ENCODE measurements around the gene CHCHD2. TPM values are rescaled to one million over a fixed set of nuclear protein-coding genes. Genes with fewer than 3 reads are reported as not detected.
"Not testable (repeated sequence)": the region's sequence is repeated elsewhere in the genome, so short reads cannot be mapped to it uniquely, and the experiment has no call there.

The CHCHD2 gene
- total RNA-seq, 2 donors from 2014 or later, result 356 to 575 TPM

DNA sequence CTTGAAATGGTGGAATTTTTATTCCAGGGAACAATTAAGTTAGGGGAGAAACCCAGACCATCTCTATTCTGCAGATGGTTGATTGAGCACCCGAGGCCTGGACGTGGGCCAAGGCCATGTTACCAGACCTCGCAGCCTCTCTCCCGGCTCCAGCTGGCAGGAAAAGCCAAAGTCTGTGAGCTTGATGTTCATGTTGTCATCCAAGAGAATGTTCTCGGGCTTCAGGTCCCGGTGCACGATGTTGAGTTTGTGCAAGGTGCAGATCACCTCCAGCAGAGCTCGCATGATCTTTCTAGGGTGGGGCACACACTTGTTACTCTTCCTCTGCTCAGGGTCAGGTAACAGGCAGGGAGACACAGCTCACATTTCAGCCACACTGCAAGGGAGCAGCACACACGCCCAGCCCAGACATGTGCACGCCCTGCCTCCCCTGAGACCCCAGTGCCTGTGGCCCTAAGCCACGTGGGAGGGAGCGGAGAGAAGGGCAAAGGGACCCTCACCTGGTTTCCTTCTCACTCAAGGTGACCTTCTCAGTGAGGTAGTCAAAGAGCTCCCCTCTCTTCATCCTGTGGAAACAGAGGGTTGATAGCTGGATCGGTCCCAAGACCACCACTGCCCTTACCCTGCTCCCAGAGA is 23.0 kb downstream of the CHCHD2 start:
- Histone ChIP-seq H3K27ac (no peak overlapping the region), H3K4me1 (replicated peaks) (peaks cover 11% of the 10 kb centered on the region), H3K4me3 (no peak overlapping the region), H3K9me3 (no peaks in the 10 kb centered on the region), H3K36me3 (peaks cover 0 to 4% of the 10 kb centered on the region in 2 donors), H3K27me3 (replicated peaks; ENCODE audit: insufficient read depth) (no peaks in the 10 kb centered on the region)
- TF ChIP-seq, protein P1, sequence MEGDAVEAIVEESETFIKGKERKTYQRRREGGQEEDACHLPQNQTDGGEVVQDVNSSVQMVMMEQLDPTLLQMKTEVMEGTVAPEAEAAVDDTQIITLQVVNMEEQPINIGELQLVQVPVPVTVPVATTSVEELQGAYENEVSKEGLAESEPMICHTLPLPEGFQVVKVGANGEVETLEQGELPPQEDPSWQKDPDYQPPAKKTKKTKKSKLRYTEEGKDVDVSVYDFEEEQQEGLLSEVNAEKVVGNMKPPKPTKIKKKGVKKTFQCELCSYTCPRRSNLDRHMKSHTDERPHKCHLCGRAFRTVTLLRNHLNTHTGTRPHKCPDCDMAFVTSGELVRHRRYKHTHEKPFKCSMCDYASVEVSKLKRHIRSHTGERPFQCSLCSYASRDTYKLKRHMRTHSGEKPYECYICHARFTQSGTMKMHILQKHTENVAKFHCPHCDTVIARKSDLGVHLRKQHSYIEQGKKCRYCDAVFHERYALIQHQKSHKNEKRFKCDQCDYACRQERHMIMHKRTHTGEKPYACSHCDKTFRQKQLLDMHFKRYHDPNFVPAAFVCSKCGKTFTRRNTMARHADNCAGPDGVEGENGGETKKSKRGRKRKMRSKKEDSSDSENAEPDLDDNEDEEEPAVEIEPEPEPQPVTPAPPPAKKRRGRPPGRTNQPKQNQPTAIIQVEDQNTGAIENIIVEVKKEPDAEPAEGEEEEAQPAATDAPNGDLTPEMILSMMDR (IDR thresholded peaks at IDR 0.05), result no peak
- TF ChIP-seq POLR2AphosphoS5 (IDR thresholded peaks at IDR 0.05) (no peak), POLR2A (IDR thresholded peaks at IDR 0.05) (no peak)
- 56% methylated on average over 13 of the region's 13 CpGs for WGBS
- intact Hi-C loops (cut with DNase I), result no loop called here
- DNase-seq (ENCODE audit: low spot score), result no peak

DNA sequence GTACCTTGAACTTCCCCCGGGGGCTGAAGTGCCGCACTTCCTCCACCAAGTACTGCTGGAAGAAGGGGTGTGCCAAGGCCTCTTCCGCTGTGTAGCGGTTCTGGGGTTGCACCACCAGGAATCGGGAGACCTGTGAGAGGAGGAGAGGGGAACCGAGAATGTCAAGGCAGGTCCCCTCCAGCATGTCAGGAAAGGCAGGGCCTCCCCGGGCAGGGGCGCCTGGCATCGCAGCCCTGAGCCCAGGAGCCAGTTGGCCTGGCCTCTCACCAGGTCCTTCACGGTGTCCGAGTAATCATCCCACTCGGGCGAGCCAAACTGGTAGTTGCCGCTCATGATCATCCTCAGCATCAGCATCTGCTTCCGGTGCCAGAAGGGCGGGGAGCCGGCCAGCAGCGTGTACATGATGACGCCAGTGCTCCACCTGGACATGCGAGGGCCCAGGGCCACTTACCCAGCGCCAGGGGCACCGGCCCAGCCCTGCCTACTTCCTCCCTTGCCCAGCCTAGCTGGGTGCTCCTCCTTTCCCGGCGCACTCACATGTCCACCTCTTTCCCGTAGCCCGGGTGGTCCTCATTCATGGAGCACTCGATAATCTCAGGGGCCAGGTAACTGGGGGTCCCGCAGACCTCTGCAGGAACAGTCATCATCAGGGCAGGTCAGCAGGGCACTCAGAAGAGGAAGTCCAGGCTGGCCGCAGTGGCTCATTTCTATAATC is 24.5 kb downstream of the CHCHD2 start:
- intact Hi-C loops (cut with DNase I), result no loop called here
- Histone ChIP-seq H3K4me1 (replicated peaks) (peaks cover 11% of the 10 kb centered on the region), H3K4me3 (no peak overlapping the region), H3K27me3 (replicated peaks; ENCODE audit: insufficient read depth) (no peaks in the 10 kb centered on the region), H3K9me3 (no peaks in the 10 kb centered on the region), H3K27ac (no peak overlapping the region), H3K36me3 (peaks cover 0 to 4% of the 10 kb centered on the region in 2 donors)
- WGBS, result 92% methylated on average over 29 of the region's 29 CpGs
- TF ChIP-seq POLR2AphosphoS5 (IDR thresholded peaks at IDR 0.05) (no peak), POLR2A (IDR thresholded peaks at IDR 0.05) (no peak)
- TF ChIP-seq, protein P1 (IDR thresholded peaks at IDR 0.05), result no peak
- no peak for DNase-seq (ENCODE audit: low spot score)

DNA sequence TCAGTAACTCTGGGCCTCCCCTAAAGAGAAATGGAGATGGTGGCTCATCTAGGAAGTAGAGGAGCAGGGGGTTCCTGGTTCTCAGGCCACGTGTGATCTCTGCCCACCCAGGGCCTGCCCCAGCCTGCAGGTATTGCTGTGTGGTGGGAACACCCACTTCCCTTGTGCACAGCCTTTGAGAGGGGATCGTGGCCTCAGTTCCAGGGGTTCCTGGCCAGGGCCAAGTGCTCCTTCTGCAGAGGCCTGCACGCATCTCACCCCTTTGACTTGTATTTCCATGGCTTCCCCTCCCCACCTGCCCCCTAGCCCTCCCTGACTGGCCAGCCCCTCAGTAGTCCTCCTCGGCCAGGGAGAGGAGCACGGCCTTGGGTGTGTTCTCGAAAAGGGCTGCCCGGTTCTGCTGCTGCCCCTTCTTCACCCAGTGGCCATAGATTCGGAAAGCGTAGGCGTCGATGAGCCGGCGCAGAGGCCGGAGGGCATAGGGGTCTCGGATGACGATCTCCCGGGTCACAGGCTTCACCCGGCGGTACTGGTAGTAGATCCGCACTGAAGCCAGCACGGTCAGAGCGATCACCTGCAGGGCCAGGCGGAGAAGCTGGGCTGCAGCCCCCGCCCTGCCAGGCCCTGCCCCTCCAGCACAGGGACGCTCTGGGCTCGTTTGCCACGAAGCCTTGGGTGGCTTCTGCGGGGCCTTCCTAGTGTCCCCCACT is 25.4 kb downstream of the CHCHD2 start:
- not testable (repeated sequence) for H3K36me3 ChIP-seq
- H3K4me1 ChIP-seq (replicated peaks), result peaks cover 11% of the 10 kb centered on the region
- WGBS, result 93% methylated on average over 26 of the region's 28 CpGs

DNA sequence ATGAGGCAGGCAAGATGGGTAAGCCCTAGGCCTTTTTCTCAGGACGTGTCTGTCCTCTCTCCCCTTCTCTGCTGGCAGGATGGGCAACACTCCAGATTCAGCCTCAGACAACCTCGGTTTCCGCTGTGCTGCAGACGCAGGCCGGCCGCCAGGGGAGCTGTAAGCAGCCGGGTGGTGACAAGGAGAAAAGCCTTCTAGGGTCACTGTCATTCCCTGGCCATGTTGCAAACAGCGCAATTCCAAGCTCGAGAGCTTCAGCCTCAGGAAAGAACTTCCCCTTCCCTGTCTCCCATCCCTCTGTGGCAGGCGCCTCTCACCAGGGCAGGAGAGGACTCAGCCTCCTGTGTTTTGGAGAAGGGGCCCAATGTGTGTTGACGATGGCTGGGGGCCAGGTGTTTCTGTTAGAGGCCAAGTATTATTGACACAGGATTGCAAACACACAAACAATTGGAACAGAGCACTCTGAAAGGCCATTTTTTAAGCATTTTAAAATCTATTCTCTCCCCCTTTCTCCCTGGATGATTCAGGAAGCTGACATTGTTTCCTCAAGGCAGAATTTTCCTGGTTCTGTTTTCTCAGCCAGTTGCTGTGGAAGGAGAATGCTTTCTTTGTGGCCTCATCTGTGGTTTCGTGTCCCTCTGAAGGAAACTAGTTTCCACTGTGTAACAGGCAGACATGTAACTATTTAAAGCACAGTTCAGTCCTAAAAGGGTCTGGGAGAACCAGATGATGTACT is 26.7 kb downstream of the CHCHD2 start:
- H3K27me3 ChIP-seq (replicated peaks; ENCODE audit: insufficient read depth), result no peaks in the 10 kb centered on the region
- H3K36me3 ChIP-seq, result peaks cover 0 to 4% of the 10 kb centered on the region in 2 donors
- 18% methylated on average over 12 of the region's 12 CpGs for WGBS
- no peak overlapping the region for H3K4me3 ChIP-seq
- DNase-seq (ENCODE audit: low spot score), result peak; percentile 81
- peak; percentile 69 for TF ChIP-seq POLR2AphosphoS5 (IDR thresholded peaks at IDR 0.05)
- TF ChIP-seq, protein P1 (IDR thresholded peaks at IDR 0.05), result peak in 3 of 4 experiments; percentile 54 to 74 (median 65)
- no peak for TF ChIP-seq POLR2A (IDR thresholded peaks at IDR 0.05)
- H3K9me3 ChIP-seq, result no peaks in the 10 kb centered on the region
- intact Hi-C loops (cut with DNase I), result loop anchor here (10.0 kb wide), 2 partner anchors 195 to 435 kb away; partner anchors contain the start of gene ZNF713
- H3K27ac ChIP-seq, result peak overlapping the region; percentile 72 to 76
- peaks cover 14% of the 10 kb centered on the region for H3K4me1 ChIP-seq (replicated peaks)

More for the DNA sequence above, 25.4 kb downstream of the CHCHD2 start:
- peak overlapping the region; percentile 68 to 72 for H3K27ac ChIP-seq
- H3K4me3 ChIP-seq; H3K27me3 ChIP-seq (replicated peaks; ENCODE audit: insufficient read depth); H3K9me3 ChIP-seq; intact Hi-C loops (cut with DNase I); DNase-seq (ENCODE audit: low spot score): not testable (repeated sequence)

DNA sequence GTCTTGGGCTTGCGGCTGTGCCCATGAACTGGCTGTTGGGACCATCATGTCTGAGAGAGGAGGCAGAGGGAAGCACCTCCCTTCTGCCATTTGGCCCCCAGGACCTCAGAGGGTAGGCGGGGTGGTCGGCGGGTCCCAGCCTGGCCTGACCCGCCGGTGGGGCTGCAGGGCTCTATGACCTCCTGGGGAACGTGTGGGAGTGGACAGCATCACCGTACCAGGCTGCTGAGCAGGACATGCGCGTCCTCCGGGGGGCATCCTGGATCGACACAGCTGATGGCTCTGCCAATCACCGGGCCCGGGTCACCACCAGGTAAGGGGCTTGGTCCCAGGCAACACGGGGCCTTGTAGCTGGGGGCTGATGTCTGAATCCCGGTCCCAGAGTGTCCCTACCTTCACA is 28.1 kb downstream of the CHCHD2 start:
- H3K27ac ChIP-seq, result peak overlapping the region; percentile 72 to 76
- no peaks in the 10 kb centered on the region for H3K9me3 ChIP-seq
- no peak for DNase-seq (ENCODE audit: low spot score)
- intact Hi-C loops (cut with DNase I), result loop anchor here (10.0 kb wide), 2 partner anchors 193 to 433 kb away; partner anchors contain the start of gene ZNF713
- H3K27me3 ChIP-seq (replicated peaks; ENCODE audit: insufficient read depth), result no peaks in the 10 kb centered on the region
- H3K4me3 ChIP-seq, result no peak overlapping the region
- 96% methylated on average over 16 of the region's 16 CpGs for WGBS
- H3K4me1 ChIP-seq (replicated peaks), result peaks cover 16% of the 10 kb centered on the region
- peaks cover 0 to 4% of the 10 kb centered on the region in 2 donors for H3K36me3 ChIP-seq
- TF ChIP-seq, protein P1 (IDR thresholded peaks at IDR 0.05), result no peak
- no peak for TF ChIP-seq POLR2A (IDR thresholded peaks at IDR 0.05)
- TF ChIP-seq POLR2AphosphoS5 (IDR thresholded peaks at IDR 0.05), result no peak
